ENCODE data around the gene TXNIP.

TXNIP gene

DNA sequence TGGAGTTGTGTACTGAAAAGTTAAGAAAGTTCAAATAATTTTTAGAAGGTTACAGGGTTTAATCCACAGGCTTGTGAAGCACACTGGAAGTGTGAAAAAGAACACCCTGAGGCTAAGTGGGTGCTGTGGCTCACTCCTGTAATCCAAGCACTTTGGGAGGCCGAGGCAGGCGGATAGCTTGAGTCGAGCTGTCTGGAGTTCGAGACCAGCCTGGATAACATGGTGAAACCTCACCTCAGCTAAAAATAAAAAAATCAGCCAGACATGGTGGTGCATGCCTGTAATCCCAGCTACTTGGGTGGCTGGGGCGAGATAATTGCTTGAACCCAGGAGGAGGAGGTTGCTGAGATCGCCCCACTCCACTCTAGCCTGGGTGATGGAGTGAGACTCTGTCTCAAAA, 9.8 kb downstream of the TXNIP start:
- DNase-seq: no peak

DNA sequence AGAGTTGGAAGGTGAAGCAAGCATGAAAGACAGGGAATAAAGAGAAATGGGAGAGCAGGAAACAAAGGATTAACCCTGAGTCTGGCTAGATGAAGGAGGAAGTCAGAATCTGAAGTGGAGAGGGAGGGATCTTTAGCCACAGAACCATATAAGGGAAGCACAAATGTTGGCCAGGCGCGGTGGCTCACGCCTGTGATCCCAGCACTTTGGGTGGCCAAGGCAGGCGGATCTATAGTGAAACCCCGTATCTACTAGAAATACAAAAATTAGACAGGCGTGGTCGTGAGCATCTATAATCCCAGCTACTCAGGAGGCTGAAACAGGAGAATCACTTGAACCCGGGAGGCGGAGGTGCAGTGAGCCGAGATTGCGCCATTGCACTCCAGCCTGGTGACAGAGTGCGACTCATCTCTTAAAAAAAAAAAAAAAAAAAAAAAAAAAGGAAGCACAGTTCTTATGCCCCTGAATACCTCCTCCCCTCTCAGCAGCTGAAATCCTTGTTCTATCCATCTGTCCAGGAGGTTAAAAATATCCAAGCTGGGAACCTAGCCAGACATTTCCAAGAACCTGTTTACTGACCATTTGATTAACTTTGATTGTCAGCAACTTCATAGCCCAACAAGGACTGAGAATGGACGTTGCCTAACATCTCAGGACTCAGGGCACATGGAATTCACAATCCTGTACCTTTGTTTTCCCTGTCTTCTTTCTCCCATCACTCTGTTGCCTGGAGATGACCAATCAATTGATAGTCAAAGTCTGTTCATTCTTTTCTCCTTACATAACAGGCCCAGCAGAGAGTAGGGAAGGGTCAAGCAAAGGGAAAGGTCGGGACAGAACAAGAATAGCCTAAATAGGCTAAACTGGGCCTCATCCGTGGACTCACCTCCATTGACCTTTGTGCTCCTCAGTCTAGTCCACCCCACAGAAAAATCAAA, 10.6 kb downstream of the TXNIP start:
- no peak for DNase-seq

DNA sequence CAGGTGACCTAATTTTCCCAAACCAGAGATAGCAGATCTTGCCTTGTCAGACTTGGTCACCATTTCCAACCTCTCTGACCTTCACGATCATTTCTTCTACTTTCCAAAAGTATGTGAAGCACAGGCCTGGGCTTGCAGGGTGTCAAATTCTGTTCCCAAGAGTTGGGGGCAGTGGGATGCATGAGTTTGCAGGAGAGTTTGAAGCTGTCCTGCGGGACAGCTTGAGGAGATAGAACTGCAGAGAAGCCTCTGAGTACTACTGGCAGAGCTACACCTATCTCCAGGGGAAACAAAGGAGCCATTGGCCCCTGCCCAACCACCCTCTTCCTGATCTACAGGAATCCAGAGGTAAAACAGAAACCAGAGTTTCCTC, 11.3 kb downstream of the TXNIP start:
- no peak for DNase-seq

DNA sequence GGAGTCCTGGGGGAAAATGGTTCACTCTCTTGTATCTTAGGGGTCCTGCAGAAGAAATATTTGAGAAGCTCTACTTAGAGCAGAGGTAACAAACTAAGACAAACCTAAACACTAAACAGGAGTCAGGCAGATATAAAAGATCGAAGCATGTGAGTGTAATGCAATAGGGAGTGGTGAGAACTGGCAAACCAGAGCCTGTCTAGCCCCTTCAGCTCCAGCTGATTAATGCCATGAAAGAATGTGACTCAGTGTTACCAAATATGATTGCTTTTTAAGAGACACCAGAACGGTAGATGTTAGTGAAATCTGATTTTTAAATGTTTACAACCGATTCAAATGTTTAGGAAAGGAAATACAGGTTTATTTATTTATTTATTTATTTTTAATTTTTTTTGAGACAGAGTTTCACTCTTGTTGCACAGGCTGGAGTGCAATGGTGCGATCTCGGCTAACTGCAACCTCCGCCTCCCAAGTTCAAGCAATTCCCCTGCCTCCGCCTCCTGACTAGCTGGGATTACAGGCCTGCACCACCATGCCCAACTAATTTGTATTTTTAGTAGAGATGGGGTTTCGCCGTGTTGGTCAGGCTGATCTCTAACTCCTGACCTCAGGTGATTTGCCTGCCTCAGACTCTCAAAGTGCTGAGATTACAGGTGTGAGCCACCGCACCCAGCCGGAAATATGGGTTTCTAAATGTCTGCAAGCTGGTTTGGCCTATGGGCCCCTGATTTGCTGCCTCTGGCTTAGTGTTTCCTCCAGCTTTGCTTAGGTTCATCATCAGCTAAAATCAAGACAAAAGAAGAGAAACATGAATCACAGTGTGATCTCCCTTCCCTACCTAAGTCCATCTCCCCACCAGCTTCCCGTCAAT, 12.2 kb downstream of the TXNIP start:
- no peak for DNase-seq

DNA sequence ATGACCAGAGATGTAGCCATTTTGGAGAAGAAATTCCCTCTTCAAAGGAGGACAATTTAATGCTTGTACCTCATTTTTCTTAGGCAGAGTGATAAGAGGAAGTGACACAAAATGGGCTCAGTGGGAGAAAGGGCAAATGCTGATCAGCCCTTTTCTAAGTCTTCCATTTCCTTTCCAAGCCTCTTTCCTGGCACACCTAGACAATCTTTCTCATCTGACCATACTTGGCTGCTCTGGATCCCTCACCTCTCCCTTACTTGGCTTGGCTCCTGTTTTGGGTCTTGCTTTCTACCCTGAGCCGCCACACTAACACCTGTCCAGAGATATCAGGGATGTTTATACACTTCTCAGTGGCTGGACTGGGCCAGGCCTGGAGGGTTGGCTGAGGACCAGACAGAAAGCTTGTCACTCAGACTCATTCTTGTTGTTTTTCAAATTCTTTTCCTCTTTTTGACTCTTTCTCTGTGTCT, 13.1 kb downstream of the TXNIP start:
- no peak for DNase-seq

DNA sequence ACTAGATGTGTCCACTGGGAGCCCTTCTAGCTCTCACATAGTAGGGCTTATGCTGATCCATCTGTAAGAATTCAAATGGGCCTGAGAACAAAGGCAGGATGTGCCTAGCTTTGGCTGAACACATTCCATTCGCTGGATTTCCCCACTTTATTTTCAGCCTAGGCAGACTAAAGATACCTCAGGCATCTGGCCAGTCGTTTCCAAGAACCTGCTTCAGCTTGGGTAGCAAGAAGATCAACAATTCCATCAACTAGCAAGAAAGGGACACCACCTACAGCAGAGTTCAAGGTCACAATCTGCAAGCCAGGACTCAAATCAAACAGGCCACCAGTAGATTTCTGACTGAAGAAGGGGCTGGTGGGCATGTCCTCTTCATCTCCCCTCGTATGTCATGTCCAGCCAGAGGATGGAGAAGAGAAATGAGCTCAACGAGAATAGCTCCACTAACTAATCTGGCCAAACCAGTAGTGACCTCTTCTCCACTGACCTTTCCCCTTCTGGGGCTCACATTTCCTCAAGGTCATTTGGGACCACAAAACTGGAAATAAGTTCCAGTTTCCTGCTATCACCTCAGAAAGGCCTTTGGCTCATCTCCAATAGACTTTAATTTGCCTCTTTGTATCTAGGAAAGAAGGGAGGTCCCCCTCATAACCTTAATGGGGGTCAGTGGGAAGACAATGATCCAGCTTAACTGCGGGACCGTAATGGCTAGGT, 14.2 kb downstream of the TXNIP start:
- DNase-seq: no peak

DNA sequence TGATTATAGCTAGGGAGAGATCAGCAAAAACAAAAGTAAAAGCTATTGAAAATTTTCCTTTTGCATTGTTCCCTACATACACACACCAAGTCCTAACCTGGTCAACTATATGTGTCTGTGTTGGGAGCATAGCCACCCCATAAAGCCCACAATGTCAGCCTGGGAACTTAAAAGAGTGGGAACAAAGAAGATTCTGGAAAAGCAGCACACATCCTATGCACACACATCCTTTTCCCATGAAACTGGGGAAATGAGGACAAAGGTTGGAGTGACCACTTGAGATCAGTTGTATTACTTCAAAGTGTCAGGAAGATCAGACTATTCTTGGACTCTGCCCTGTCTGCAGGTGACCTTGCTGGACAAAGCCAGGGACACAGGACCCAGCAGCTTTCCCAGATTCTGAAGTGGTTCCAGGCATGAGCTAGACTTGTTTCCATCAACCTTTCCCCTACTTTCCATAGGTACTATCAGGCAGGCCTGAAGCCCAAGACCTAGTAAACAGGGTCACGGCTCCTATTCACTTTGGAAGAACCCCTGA, 15.9 kb downstream of the TXNIP start:
- DNase-seq: no peak

DNA sequence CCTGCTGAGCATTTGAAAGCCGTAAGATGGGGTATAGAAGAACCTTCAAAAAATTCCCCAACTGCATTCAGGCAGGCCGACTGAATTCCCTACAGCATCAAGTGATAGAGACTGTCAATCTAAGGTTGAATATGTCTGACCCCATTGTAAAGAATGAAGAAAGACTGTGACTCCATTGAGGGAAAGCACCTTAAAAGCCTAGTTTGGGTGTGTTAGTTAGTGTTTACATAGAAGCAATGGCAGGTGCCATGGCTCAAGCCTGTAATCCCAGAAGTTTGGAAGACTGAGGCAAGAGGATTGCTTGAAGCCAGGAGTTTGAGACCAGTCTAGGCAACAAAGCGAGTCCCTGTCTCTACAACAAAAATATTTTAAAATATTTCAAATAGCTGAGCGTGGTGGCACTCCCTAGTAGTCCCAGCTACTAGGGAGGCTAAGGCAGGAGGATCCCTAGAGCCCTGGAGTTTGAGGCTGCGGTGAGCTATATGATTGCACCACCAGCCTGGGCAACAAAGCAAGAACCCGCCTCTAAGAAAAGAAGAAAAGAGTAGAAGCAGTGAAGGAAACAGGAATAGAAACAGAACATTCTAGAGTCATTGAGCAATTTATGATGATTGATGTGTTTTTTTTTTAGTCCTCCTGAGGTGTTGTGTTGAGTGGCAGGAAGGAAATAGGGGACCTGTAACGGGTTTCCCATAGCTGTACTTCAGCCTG, 16.5 kb downstream of the TXNIP start:
- no peak for DNase-seq

DNA sequence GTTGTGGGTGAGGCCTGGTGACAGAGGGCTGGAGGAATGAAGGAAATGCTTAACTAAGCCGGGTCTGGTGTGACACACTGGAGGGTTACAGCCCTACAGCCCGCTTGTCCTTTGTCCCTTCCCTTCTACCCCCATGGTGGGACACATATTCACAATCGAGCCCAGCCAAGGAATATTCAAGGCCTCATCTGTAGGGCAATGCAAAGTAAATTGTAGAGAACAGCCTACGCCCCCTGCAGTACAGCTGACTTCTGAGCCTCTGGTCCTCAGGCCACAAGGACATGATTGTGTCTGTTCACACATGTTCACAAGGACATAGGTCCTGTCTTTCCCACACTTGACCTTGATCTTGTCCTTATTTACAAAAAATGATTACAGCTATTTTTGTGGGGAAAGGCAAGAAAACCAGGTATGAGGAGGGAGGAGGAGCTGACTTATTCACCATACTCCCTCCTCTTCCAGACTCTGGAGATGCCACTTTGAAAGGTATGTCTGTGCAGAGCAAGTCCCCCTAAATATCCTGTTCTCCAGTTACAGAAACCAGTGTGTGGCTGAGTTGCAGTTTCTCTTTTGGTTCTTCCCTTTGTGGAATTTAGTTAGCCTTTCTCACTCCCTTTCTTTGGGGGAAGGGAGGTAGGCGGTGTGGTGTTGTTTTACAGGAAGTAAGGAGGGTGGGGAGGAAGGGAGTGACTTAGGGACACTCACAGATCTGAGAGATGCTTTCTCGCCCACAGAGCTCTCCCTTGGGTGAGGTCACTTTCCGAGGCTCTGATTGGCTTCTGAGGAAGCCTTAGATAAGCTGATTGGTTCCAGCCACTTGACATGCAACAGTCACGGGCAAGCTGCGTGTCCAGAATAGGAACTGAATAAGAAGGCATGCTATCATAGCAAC, 17.3 kb downstream of the TXNIP start:
- DNase-seq: peak; percentile 20 to 94 (median 83)

DNA sequence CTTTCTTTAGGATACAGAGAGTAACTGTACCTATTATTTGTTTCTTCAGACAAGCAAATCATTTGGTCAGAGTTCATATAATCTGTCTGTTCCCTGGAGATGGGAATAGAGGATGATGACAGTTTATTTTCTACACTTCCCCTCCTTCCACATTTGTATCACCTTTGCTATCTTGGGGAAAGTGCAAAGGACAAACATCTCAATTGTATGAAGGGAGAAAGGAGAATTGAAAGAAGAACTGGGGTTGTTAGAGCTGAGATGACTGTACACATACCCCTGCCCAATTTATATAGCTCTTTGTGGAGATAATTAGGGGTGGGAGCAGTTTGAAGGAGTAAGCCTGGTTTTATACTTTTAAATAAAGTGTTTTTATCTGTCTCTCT, 17.9 kb downstream of the TXNIP start:
- no peak for DNase-seq

DNA sequence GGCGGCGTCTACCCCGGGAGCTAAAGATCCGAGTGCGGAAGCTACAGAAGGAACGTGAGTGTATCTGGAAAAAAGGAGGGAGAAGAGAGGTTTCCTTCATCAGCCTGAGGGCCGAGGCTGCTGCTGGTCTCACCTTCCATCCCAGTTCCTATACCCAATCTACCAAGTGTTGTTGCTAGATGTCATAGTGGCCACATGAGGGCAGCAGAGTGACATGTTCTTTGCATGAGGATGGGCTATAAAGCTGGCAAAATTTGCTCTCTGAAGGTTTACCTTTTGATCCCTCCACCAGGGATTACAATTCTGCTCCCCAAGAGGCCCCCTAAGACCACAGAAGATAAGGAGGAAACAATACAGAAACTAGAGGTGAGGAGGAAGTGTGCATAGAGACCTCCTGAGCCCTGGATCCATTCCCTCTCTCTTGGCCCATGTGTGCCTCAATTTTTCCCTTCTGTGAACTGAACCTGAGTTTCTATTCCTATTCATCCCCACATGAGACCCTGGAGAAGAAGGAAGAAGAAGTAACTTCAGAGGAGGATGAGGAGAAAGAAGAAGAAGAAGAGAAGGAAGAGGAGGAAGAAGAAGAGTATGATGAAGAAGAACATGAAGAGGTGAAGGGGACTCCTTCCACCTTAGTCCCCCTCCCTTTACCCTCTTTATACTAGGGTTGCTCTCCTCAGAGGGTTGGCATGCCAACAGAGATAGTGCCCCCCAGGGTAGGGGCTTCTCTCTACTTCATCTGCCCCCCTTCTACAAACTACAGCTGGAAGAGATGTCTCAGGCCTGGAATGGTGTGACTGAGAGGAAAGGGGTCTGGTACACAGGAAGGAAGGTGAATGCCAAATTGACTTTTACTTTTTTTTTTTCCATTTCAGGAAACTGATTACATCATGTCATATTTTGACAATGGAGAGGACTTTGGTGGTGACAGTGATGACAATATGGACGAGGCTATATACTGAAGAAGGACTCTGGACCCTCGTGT, 18.6 kb downstream of the TXNIP start:
- peak in 51 of 56 donors; percentile 6 to 87 (median 48) for DNase-seq

DNA sequence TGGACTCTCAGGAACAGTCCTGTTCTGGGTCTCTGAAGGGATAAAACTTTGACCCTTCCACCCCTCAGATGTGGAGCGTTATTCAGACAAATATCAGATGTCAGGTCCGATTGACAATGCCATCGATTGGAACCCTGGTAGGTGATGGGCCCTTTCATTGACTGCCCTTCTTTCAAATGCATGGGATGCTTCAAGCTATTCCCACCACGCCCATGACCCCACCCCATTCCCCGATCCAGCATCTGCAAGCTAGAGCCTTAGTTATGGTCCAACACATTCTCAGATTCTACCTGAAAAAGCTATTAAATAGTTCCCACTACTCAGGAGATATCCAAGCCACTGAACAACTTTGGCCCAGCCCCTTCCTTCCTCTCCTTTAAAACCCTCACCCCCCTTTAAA, 19.4 kb downstream of the TXNIP start:
- DNase-seq: no peak

DNA sequence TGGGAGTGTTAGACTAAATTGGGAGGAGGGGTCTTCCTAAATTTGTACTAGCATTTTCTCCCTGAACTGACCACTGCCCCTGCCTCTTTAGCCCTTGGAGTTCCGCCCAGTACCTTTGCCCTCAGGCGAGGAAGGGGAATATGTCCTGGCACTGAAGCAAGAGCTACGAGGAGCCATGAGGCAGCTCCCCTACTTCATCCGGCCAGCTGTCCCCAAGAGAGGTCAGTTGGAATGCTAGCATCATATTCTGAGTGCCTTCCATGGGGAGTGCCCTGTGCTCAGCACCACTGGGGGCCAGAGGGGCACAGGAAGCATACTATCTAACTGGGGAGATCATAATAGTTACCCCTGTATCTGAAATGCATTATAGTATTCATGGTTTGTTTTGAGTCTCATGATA, 21.2 kb downstream of the TXNIP start:
- no peak for DNase-seq

DNA sequence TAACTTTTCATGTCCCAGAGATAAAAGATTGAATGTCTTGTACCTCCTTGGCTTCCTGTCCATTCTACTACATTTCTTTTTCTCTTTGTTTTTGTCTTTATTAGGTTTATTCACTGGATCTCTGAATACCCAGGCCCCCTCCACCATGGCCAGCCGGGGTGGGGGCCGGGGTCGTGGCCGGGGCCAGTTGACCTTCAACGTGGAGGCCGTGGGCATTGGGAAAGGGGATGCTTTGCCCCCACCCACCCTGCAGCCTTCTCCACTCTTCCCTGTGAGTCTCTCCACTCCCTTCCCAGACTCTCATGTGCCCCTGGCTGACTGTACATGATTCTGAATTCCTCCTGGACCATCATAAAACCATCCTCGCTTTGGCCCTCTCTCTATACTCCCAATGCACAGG, 21.7 kb downstream of the TXNIP start:
- DNase-seq: no peak

DNA sequence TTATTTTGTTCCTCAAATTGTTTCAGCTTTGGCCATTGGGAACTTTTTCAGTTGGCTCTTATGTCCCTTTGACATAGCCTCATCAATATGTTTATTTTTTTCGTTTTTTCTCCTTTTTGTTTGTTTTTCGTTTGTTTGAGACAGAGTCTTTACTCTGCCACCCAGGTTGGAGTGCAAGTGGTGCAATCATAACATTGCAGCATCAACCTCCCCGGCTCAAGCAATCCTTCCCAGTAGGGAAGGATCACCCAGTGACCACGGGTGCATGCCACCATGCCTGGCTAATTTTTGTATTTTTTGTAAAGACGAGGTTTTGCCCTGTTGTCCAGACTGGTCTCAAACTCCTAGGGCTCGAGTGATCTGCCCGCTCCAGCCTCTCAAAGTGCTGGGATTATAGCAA, 23.8 kb downstream of the TXNIP start:
- DNase-seq: no peak

DNA sequence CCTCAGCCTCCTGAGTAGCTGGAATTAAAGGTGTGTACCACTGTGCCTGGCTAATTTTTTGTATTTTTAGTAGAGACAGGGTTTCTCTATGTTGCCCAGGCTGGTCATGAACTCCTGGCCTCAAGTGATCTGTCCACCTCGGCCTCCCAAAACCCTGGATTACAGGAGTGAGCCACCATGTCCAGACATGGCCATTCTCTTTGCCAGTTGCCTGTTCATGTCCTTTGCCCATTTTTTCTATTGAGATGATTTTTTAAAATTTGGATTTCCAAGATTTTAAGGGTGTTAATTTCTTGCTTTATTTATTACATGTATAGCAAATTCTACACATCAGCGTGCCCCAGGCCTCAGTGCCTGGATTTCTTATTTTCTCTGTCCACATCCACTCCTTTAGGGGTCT, 29.1 kb downstream of the TXNIP start:
- no peak for DNase-seq

DNA sequence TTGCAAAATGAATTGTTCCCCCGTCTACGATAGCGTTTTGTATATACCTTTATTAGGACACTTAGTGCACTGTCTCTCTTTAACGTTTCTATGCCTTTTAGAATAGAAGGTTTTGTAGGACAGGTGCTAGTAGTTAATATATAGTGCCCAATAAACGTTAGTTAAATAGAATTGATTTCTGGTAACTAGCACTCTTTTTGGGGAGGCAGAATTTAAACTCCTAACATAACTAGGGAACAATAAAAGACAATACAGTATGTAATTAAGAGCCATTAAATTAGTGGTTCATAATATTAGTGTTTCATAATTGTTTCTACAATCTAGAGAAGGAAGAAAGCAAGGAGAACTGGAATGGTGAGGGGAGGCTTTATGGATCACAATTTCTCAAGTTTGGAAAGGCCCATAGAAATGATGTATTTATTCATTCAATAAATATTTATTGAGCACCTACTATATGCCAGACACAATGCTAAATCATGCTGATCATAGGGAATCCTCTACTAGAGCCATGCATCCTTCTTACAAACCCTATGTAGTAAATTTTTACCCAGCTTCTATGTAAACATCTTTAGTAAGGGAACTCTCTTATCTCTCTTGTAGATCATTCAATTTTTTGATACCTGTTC, 31.1 kb downstream of the TXNIP start:
- no peak for DNase-seq
